HG03095 (cell line): ENCODE results near the gene TP53TG5.
A peak's percentile ranks its signal among the peaks of the same experiment; 100 is the strongest.

ENCODE experiments used
- ATAC-seq: cut with Tn5 transposase; IDR thresholded peaks from one replicate; pipeline ENCODE4 v1.9.1; 2021; ENCODE audit warnings: moderate library complexity; ENCODE audit not compliant: unreplicated experiment

The TP53TG5 gene

DNA sequence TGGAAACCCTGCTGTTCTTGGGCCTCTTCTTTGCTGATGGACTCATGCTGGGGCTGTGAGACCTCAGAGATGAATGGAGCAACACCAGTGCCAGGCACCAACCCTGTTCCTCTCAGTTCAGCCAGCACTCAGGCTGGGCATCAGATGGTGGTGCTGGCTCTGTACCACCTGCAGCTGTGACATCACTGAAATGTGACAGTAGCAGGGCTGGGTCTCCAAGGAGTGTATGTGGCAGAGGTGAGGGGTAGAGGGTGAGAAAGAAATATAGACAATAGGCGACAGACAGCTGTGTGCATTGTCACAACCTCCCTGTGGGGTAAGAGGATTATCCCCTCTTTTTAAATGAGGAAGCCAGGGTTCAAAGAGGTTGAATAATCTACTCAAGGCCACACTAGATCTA is at the start of gene TP53TG5:
Gene TP53TG5, minus strand, starts transcription at position 135 of the 400 bp plus-strand sequence. Its CDS starts 89 bp downstream, at position 46.
- ATAC-seq = no peak

- no peak for ATAC-seq
Observed at GRCh38 chr20:45427236-45428149, 49.4 kb upstream of the TP53TG5 start.

- ATAC-seq = no peak
Observed at GRCh38 chr20:45426320-45427016, 48.3 kb upstream of the TP53TG5 start.

DNA sequence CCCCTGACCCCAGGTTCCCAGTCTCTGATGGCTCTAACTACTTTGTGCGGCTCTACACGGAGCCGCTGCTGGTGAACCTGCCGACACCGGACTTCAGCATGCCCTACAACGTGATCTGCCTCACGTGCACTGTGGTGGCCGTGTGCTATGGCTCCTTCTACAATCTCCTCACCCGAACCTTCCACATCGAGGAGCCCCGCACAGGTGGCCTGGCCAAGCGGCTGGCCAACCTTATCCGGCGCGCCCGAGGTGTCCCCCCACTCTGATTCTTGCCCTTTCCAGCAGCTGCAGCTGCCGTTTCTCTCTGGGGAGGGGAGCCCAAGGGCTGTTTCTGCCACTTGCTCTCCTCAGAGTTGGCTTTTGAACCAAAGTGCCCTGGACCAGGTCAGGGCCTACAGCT is 47.4 kb upstream of the TP53TG5 start:
- ATAC-seq = no peak

GRCh38 chr20:45423700-45424099 is 45.6 kb upstream of the TP53TG5 start:
- ATAC-seq = no peak

DNA sequence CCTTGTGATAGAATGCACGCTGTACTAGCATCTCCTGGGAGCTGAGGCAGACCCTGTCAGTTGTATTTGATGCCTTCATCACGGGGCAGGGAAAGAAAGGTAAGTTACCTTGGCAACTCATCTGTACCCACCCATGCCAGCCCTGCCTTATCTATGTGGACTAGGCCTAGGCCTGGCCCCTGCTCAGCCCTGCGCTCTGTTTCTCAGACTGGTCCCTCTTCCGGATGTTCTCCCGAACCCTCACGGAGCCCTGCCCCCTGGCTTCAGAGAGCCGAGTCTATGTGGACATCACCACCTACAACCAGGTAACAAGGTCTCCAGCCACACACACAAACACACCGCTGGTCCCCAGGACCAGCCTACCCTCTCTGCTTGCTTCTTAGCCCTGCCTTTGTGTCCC is 42.0 kb upstream of the TP53TG5 start:
- no peak for ATAC-seq

GRCh38 chr20:45419188-45420091 is 41.3 kb upstream of the TP53TG5 start:
- ATAC-seq = peak; percentile 54

- no peak for ATAC-seq
Observed at GRCh38 chr20:45416917-45417316, 38.8 kb upstream of the TP53TG5 start.

DNA sequence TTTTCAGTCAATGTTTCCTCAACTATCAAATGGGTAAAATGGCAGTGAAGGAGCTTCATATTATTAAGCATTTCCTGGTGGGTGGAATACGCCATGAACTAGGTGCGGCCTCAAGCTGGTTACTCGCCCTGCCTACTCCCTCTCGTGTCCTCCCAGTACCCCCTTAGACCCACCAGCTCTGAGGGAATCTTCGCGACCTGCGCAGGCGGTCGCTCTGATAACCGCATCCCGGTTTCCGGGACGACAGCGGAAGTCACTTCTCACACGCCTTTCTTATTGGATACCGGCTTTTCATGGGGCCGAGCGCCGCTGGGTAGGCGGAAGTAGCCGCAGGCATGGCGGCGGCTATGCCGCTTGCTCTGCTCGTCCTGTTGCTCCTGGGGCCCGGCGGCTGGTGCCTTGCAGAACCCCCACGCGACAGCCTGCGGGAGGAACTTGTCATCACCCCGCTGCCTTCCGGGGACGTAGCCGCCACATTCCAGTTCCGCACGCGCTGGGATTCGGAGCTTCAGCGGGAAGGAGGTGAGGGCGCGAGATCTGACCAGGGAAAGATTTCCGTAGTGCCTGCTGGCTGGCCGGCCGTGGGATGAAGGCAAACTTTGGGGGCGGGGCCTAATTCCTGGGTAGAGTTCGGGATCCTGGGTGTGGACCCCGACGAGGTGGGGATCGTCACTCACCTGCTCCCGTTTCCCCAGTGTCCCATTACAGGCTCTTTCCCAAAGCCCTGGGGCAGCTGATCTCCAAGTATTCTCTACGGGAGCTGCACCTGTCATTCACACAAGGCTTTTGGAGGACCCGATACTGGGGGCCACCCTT is 37.9 kb upstream of the TP53TG5 start, which contains the start of gene PIGT:
Gene PIGT, plus strand, starts transcription at position 320 of the 816 bp plus-strand sequence. Its CDS starts 16 bp downstream, at position 336.
- ATAC-seq = peak; percentile 63

DNA sequence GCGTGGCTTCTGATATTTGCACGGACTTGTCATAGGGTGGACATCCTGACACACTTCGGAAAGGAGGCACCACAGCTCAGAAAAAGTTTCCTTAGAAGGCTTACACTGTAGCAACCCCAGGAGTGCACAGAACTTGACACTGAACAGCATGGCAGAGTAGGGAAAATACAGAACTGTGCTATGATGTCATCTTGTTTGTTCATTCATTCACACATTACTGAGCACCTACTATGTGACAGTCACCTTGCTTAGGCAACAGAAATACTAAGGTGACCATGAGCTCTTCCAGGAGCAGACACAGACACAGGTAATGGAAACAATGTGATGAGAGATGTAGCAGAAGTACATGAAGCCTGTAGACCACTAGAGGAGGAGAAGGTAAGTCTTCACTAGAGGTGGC is 35.4 kb upstream of the TP53TG5 start:
- no peak for ATAC-seq

DNA sequence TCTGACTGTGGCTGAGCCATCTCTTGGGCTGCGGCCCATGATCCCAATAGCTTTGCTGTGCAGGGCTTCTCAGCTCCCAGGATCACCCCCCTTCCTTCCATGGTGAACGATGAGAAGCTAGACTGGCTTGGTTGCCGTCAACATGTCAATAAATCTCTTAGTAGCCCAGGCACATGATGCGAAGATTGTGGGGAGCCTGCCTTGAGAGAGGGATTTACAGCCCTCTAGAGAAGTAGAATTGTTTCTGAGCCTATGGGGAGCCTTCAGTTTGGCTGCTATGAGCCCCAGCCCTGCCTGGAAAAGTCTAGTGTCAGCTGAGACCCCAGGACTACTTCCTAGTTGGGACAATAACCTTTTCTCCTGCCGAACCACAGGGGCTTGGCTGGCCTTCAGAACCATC is 34.5 kb upstream of the TP53TG5 start:
- no peak for ATAC-seq

GRCh38 chr20:45410887-45411286 is 32.8 kb upstream of the TP53TG5 start:
- ATAC-seq = no peak

DNA sequence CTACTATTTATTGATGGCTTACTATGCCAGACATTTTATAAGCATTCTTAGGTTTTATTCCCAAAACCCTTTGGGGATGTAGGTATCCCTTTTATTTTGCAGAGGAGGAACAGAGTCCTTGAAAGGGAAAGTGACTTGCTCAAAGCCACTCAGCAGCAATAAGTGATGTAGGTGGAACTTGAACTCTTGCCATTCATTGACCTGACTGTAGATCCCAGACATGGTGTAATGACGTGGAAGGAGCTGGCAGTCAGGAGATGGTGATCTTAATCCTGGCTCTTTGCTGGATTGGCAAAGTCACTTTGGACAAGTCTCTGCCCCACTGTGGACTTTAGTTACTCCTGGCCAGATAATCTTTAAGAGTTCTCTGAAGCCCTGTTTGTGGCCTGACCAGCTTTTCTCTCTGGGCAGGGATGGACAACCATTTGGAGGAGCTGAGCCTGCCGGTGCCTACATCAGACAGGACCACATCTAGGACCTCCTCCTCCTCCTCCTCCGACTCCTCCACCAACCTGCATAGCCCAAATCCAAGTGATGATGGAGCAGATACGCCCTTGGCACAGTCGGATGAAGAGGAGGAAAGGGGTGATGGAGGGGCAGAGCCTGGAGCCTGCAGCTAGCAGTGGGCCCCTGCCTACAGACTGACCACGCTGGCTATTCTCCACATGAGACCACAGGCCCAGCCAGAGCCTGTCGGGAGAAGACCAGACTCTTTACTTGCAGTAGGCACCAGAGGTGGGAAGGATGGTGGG is 31.6 kb upstream of the TP53TG5 start:
- ATAC-seq = no peak

GRCh38 chr20:45408646-45409213 is 30.6 kb upstream of the TP53TG5 start:
- no peak for ATAC-seq

DNA sequence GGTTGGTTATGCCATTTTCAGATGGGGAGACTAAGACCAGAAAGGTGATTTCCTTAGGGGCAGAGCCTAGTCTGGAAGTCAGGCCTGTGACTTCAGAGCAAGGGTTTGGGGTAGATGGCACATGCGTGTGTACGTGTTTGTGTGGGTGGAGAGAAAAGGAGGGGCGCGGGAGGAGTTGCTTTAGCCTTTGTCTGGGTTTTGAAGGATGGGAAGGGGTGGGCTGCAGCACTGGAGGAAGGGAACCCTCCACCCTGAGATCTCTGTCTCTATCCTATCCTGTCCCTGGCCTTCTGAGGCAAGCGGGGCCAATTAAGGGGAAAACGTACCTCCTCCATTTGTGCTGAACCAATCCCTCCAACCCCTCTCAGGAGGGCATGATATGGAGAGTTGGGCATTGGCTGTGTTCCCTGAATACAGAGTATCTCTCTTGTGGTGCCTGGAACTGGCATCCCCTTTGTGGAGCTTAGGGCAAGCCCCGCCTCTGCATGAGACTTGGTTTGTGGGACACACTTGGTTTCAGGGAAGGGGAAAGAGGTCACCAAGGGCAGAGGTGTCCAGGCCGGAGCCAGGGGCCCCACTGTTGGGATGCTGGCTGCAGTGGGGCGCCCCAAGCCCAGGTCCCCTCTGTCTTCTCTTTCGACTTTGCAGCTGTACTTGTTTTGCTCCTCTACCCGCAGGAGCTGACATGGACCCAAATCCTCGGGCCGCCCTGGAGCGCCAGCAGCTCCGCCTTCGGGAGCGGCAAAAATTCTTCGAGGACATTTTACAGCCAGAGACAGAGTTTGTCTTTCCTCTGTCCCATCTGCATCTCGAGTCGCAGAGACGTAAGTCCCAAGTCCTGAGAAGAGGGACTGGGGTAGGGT is 29.9 kb upstream of the TP53TG5 start, which contains the start of gene DBNDD2:
Gene DBNDD2, plus strand, starts transcription at position 507 of the 863 bp plus-strand sequence. Its CDS starts 179 bp downstream, at position 686.
- no peak for ATAC-seq

DNA sequence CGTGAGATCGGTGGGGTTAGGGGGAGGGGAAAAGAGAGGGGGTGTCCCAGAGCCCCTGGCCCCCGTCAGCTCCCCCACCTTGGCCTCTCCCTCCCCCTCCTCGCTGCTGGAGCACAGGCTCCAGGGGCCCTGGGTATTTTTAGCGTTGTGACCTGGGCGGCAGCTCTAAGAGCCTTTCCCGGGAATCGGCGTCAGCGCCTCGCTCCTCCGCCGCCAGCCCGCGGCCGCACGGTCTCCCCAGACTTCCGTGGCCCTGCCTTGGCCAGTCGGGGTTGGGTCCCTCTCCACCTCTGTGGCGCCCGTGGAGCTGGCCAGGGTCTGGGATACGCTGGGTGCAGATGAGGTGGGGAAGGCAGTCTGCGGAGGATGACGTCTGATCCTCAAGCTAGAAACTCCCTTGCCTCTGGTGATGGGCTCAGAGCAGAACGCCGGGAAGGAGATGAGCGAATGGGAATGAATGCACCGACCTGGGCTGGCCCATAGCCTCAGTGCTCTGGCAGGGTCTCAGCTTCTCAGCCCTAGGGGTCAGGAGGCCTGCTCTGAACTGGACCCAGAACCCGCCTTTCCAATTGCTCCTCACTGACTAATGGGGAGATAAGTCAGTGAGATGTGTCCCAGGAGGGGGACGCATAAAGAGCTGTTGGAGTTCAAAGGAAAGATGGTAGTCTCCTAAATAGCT is 29.1 kb upstream of the TP53TG5 start:
- no peak for ATAC-seq
